CD4-positive, alpha-beta T cell treated with Interferon gamma for 1 hour (primary cell): Measurements from ENCODE around the gene TERT.
"Not testable (repeated sequence)": the region's sequence is repeated elsewhere in the genome, so short reads cannot be mapped to it uniquely, and the experiment has no call there.

Experiments
- DNase-seq: peaks from one replicate; pipeline ENCODE4 v3.0.0-alpha.2; 2020

TERT gene

DNA sequence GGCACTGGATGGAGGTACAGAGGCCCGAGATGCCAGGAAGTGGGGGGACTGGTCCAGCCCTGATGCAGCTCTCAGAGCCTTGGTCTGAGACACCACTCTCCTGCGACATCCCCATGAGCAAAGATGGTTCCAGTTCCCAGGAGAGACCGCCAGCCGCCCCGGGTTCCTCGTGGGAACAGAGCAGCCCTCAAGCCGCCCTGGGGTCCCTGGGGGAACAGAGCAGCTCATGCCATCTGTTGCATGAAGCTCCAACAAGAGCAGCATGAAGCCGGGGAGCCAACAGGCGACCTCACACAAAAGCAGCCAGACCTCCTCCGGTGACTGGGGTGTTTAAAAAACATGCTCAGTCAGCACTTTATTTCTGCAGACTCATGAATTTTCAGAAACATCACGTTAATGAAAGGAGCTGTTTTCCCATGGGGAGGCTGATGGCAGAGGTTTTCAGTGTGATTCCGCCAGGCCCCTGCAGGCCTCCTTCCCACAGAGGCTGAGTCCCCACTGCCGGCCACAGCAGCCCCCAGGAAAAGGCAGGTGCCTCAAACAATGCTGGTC lies 63.4 kb downstream of the TERT start:
- no peak for DNase-seq

- DNase-seq: no peak
Observed at GRCh38 chr5:1230551-1230950, 64.3 kb downstream of the TERT start.

DNA sequence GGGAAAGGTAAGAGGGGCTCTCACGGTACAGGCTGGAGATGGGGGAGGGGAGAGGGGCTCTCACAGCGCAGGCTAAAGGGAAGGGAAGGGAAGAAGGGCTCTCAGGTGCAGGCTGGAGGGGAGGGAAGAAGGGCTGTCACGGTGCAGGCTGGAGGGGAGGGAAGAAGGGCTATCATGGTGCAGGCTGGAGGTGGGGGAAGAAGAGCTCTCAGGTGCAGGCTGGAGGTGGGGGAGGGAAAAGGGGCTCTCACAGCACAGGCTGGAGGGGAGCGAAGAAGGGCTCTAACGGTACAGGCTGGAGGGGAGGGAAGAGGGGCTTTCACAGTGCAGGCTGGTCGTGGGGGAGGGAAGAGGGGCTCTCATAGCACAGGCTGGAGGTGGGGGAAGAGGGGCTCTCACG lies 65.0 kb downstream of the TERT start:
- no peak for DNase-seq

DNA sequence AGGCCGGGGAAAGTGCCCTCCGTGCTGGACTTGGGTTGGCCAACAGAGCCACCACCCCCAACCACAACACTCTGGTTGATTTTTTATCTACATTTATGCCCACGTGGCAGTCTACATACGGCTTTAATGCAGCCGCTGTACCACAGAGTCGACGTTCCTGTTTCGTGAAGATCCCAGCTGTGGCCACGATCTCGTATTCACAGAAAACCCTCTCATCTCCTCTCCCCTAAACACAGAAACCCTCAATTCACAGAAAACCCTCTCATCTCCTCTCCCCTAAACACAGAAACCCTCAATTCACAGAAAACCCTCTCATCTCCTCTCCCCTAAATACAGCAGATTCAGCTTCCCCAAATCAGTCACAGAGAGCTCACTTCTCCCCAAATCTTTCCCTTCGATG lies 65.8 kb downstream of the TERT start:
- DNase-seq: not testable (repeated sequence)

DNA sequence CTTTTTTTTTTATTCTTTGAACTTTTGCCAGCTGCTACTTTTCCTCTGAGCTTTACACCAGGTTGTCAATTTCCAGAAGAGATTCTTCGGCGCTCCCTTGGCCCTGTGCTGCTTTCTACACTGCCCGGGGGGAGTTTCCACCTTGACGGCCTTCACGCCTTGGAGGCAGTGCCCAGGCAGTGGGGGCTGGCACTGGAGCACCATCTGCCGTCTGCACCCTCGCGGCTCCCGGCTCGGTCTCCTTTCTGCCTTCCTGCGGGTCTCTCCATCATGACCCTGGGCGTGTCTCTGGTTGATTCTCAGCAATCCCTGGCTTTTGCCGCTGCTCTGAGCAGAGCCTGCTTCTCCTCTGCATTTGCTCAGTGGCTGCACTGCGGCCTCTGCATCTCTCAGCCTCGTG lies 66.7 kb downstream of the TERT start:
- no peak for DNase-seq

DNA sequence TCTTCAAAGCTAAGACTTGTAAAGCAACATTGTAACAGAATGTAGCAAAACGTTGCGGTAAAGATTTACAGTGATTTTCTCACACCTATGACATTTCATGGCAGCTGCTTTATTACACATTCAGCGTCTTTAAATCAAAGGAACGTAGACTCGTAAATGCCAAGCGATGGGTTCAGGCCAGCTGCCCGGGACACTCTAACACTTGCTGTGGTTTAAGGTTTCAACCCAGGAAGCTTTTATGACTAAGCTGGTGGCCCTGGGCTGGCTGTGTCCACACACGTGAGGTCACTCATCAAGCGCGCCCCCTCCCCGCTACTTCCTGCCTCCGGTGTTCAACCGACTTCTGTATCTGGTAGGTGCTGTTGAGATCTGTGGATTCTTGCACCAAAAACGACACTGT lies 67.2 kb downstream of the TERT start:
- no peak for DNase-seq

- no peak for DNase-seq
Observed at GRCh38 chr5:1226839-1227581, 67.9 kb downstream of the TERT start.

DNA sequence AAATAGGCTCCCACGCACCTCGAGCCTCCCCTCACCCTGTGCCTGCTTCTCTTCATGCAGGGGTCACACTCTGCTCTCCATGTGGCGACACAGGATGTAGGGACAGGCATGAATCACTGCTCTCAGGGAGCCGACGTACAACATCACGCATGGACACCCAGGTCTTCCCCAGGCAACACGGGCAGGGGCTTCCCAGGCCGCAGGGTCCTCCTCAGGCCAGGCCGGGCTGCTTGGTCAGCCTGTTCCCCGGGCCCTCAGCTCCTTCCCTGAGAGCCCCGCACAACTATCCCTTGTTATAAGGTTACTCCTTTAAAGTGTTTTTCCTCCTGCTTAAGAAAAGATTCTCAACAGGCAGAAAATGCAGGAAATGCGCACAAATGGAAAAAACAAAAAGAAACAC lies 68.6 kb downstream of the TERT start:
- DNase-seq: no peak

DNA sequence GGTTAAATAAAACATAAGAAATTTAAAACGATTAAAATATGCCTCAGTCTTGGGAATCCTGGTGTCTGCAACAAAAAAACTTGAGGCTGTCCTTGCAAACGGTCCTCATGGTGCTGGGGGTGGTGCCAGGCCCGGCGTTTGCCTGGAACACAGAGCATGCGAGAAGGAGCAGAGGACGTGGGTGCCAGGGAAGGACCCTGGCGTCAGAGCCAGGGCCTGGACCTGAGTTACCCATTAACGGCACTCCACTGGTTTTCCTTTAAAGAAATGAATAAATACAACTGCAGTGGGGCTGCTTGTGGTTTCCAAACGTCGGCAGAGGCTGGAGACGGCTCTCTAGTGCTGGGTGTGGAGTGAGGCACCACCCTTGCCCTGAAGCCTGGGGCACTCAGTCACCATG lies 69.8 kb downstream of the TERT start, which contains the start of gene SLC6A18:
Gene SLC6A18, plus strand, starts transcription at position 301 of the 400 bp plus-strand sequence. Its CDS starts 97 bp downstream, at position 398.
- no peak for DNase-seq

- DNase-seq: no peak
Observed at GRCh38 chr5:1224631-1225030, 70.2 kb downstream of the TERT start.

- no peak for DNase-seq
Observed at GRCh38 chr5:1223278-1223670, 71.6 kb downstream of the TERT start.

DNA sequence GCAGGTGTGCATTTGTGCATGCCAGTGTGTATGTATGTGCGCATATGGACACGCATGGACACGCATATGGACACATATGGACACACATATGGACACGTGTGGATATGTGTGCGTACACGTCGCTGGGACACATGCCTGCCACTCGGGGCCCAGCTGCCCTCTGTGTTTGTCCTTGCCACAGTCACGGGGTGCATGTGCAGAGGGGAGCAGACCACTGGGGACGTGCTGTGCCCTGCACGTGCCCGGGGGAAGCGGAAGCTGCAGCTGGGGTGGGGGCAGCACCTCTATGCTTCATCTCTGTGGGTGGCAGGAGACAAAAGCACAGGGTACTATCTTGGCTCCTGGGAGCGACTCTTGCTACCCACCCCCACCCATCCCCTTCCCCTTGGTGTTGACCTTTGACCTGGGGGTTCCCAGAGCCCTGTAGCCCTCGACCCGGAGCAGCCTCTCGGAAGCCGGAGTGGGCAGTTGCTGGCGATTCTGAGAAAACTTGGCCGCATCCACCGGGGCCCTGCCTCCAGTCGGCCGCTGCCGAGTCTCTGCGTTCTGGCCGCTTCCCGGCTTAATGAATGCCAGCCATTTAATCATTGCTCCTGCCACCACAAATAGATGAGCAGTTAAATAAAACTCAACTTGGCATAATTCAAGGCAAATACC lies 72.1 kb downstream of the TERT start:
- DNase-seq: no peak

DNA sequence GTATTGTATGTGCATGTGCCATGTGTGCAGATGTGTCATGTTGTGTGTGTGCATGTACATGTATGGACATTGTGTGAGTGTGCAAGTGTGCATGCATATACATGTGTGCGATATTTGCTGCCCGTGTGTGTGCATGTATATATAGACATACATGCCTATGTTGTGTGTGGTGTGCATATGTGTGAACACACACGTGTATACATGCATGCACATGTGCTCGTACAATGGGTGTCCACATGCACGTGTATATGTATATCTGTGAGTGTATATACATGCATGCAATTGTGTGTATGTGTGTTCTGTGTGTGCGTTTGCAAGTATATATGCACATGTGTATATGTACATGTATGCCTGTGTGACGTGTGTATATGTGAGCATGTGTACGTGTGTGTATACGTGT lies 72.7 kb downstream of the TERT start:
- DNase-seq: no peak

DNA sequence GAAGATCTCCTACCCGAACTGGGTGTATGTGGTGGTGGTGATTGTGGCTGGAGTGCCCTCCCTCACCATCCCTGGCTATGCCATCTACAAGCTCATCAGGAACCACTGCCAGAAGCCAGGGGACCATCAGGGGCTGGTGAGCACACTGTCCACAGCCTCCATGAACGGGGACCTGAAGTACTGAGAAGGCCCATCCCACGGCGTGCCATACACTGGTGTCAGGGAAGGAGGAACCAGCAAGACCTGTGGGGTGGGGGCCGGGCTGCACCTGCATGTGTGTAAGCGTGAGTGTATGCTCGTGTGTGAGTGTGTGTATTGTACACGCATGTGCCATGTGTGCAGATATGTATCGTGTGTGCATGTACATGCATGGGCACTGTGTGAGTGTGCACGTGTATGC lies 73.1 kb downstream of the TERT start:
- no peak for DNase-seq

GRCh38 chr5:1220831-1221230 lies 74.0 kb downstream of the TERT start:
- DNase-seq: no peak

- no peak for DNase-seq
Observed at GRCh38 chr5:1220351-1220750, 74.5 kb downstream of the TERT start.

DNA sequence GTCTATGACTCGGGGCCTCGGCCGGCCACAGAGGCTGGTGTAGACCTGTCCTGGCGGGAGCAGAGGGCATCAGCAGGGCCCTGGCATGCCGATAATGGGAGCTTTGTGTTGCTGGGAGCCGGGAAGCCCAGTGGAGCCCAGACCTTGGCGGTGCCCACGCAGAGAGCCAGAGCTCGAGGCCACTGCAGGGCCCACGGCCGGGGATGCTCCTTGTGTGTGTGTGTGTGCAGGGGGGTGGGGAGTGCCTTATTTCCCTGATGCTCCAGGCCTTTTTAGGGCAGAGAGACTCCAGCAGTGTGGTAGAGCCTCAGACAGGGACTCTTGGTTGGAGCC lies 75.1 kb downstream of the TERT start:
- DNase-seq: no peak

GRCh38 chr5:1219098-1219767 lies 75.6 kb downstream of the TERT start:
- DNase-seq: no peak

- no peak for DNase-seq
Observed at GRCh38 chr5:1218351-1219080, 76.4 kb downstream of the TERT start.

- no peak for DNase-seq
Observed at GRCh38 chr5:1217596-1218206, 77.2 kb downstream of the TERT start.

DNA sequence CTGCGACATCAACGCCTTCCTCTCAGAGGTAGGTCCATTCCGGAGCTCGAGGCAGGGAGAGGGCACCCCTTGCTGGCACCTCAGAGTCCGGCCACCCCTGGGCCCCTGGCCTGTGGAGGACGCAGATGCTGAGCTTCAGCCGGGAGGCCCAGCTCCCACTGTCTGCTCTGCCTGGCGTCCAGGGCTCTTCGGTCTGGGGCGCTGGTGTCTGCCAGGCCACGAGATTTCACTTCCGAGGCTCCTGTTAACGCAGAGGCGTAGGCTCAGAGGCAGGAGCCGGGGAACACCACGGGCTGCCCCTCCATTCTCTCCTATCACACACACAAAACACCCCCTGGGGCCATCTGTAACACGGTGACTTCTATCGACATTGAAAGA lies 78.0 kb downstream of the TERT start:
- DNase-seq: no peak

DNA sequence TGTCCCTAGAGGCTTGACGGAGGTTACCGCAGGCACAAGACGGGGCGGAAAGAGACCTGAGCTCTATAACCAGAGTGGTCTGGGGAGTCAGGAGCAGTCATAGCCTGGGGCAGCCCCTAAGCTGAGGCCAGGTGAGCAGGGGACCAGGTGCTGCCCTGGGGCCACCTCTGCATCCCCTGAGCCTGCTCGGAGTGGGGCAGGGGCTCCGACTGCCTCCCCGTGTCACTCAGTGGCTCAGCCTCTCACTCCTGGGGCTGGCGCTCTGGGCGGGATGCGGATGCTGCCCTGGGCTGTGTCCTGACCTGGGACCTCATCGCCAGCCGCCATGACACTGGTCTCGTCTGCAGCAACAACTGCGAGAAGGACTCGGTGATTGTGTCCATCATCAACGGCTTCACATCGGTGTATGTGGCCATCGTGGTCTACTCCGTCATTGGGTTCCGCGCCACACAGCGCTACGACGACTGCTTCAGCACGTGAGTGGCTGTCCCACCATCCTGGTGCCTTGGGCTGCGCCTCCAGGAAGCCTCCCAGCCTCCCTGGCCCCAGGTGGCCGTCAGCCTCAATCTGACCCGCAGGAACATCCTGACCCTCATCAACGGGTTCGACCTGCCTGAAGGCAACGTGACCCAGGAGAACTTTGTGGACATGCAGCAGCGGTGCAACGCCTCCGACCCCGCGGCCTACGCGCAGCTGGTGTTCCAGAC lies 78.5 kb downstream of the TERT start:
- no peak for DNase-seq
